Endothelial cell of umbilical vein (primary cell): ENCODE measurements around the gene CDK7.
"Not testable (repeated sequence)": the region's sequence is repeated elsewhere in the genome, so short reads cannot be mapped to it uniquely, and the experiment has no call there.

Experiments used
- EZH2 ChIP-seq: IDR thresholded peaks from 2 replicates; pipeline ENCODE4 v1.6.1; 2012; ENCODE audit warnings: borderline replicate concordance, low read depth, mild to moderate bottlenecking, moderate library complexity, low read length, inconsistent platforms; ENCODE audit not compliant: severe bottlenecking
- FOS ChIP-seq: IDR thresholded peaks from 2 replicates; pipeline ENCODE4 v1.6.1; 2011; ENCODE audit warnings: mild to moderate bottlenecking, low read length, moderate library complexity, borderline replicate concordance; ENCODE audit not compliant: insufficient read depth
- GATA2 ChIP-seq: IDR thresholded peaks from 2 replicates; pipeline ENCODE4 v1.7.0; 2011; ENCODE audit warnings: low read depth, mild to moderate bottlenecking, moderate library complexity, mixed read lengths, low read length; ENCODE audit not compliant: insufficient read length, insufficient read depth
- POLR2A ChIP-seq: IDR thresholded peaks from 2 replicates; pipeline ENCODE4 v1.6.1; 2012; ENCODE audit warnings: low read depth, mild to moderate bottlenecking, control low read depth, low read length
- POLR2AphosphoS5 ChIP-seq: IDR thresholded peaks from 2 replicates; pipeline ENCODE4 v1.6.1; 2012; ENCODE audit warnings: low read depth, mild to moderate bottlenecking, control low read depth, low read length, moderate library complexity; ENCODE audit not compliant: insufficient read depth
- TF ChIP-seq, protein P1 (sequence below), 2 donors: IDR thresholded peaks; 1 replicate in 1 of 2; 2 replicates in 1 of 2; pipeline ENCODE4 v1.5.1; 2011; ENCODE audit warnings: low read length in 2 of 2, mild to moderate bottlenecking in 2 of 2, moderate library complexity in 2 of 2, control low read depth in 1 of 2, inconsistent platforms in 1 of 2, low read depth in 1 of 2; ENCODE audit not compliant: insufficient read depth in 1 of 2; ENCODE audit errors: extremely low read depth in 1 of 2
- TF ChIP-seq, protein P2 (sequence below): IDR thresholded peaks from 2 replicates; pipeline ENCODE4 v1.6.1; 2011; ENCODE audit not compliant: insufficient read depth, insufficient read length

DNA sequence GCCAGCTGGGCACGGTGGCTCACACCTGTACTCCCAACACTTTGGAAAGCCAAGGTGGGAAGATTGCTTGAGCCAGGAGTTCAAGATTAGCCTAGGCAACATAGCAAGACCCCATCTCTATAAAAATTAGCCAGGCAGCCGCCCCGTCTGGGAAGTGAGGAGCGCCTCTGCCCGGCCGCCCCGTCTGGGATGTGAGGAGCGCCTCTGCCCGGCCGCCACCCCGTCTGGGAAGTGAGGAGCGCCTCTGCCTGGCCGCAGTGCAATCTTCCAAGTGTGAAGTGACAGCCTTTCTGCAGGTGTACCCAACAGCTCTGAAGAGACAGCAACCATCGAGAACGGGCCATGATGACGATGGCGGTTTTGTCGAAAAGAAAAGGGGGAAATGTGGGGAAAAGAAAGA is 14.3 kb upstream of the CDK7 start:
- TF ChIP-seq, protein P1, sequence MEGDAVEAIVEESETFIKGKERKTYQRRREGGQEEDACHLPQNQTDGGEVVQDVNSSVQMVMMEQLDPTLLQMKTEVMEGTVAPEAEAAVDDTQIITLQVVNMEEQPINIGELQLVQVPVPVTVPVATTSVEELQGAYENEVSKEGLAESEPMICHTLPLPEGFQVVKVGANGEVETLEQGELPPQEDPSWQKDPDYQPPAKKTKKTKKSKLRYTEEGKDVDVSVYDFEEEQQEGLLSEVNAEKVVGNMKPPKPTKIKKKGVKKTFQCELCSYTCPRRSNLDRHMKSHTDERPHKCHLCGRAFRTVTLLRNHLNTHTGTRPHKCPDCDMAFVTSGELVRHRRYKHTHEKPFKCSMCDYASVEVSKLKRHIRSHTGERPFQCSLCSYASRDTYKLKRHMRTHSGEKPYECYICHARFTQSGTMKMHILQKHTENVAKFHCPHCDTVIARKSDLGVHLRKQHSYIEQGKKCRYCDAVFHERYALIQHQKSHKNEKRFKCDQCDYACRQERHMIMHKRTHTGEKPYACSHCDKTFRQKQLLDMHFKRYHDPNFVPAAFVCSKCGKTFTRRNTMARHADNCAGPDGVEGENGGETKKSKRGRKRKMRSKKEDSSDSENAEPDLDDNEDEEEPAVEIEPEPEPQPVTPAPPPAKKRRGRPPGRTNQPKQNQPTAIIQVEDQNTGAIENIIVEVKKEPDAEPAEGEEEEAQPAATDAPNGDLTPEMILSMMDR (IDR thresholded peaks at IDR 0.05; ENCODE audit: extremely low read depth in 1 of 2, insufficient read depth in 1 of 2, low read depth in 1 of 2, low read length in 2 of 2): not testable (repeated sequence)
- TF ChIP-seq EZH2, POLR2AphosphoS5, POLR2A, GATA2, FOS: not testable (repeated sequence)
- TF ChIP-seq, protein P2, sequence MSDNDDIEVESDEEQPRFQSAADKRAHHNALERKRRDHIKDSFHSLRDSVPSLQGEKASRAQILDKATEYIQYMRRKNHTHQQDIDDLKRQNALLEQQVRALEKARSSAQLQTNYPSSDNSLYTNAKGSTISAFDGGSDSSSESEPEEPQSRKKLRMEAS: not testable (repeated sequence)
